DOHH2 (cell line): ENCODE data around the gene OMP.

Experiments used
- CTCF ChIP-seq: fragments of 200-600 bp; sonication (generic); IDR thresholded peaks from one replicate; pipeline ENCODE4 v1.5.1; 2014; ENCODE audit warnings: antibody characterized with exemption, mild to moderate bottlenecking, low read depth, low read length; ENCODE audit not compliant: poor library complexity, severe bottlenecking
- EZH2phosphoT487 ChIP-seq: fragments of 200-600 bp; sonication (generic); IDR thresholded peaks from 2 replicates; pipeline ENCODE4 v1.6.1; 2017; ENCODE audit warnings: borderline replicate concordance, mild to moderate bottlenecking, antibody characterized with exemption, low read length, moderate library complexity, mixed read lengths

- TF ChIP-seq CTCF (no peak), EZH2phosphoT487 (no peak)
Observed at GRCh38 chr11:77136784-77137420, 34.3 kb downstream of the OMP start.
